ENCODE data around the gene KCNG2.

- no peak for TF ChIP-seq CTCF (IDR thresholded peaks at IDR 0.05)
- no peak for TF ChIP-seq POLR2A (IDR thresholded peaks at IDR 0.05)
Observed at GRCh38 chr18:79815657-79816056, 17.9 kb downstream of the KCNG2 start.
